ENCODE results near the gene SCFD1.
"Not testable (repeated sequence)": the region's sequence is repeated elsewhere in the genome, so short reads cannot be mapped to it uniquely, and the experiment has no call there.

GRCh38 chr14:30574777-30575176 is 47.3 kb upstream of the SCFD1 start:
- not testable (repeated sequence) for TF ChIP-seq CTCF, POLR2AphosphoS5, POLR2A, EP300 (IDR thresholded peaks at IDR 0.05)
